ENCODE results near the gene CPVL. TPM values are rescaled to one million over a fixed set of nuclear protein-coding genes. Genes with fewer than 3 reads are reported as not detected.

The CPVL gene
- polyA plus RNA-seq, 10 donors, result 19.7 to 58.9 (median 27.1) TPM

DNA sequence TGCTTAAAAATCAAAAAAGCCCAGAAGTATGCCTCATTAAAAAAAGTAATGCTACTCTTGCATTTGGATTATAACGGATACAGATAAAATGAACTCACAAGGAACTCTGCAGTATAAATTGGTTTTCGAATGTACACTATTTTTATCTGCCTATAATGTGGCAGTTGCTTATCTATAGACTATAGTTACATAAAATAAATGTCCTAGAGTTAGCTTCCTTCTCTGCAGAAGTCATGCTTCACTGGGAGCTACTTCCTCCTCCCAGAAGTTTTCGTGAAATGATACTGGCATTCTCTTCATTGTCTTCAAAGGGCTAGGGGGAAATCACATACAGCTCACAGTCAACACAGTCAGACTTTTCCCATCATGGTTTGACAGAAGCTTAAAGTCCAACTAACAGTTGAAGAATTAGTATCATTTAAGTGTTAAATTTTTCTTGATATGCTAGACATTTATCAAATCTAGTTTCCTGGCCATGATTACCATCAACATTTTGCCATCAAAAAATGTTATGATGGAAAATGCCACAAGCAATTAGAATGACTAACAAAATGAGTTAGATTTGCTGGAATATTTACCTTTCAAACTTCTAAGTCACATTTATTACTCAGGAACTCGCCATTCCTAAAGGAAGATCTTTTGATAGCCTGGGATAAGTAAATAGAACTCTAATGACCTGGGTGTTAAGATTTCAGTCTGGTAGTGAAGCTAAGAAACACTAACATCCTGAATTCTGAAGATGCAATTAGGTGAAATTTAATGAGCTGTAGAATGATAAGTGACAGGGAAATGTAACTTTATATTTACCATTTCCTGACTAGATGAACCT is 100.9 kb downstream of the CPVL start:
- DNase-seq, result no peak

DNA sequence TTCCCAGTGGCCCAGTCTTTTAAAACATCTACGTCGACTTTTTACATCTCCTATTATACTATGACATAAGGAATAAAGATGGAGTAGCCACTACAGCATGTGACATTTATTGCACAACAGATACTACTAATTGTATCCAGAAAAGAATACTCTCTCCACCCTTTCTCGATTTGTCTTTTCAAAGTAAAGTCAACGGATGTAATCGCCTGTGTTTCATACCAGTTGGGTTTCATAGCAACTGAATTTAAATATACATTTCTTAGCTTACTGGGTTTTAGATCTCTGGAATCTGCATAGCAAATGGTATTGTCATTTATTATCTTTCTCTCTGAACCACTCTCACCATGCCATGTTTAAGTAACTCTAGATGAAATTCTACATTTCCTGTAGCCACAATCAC is 101.8 kb downstream of the CPVL start:
- DNase-seq, result peak in 2 of 3 donors; percentile 51 to 63

DNA sequence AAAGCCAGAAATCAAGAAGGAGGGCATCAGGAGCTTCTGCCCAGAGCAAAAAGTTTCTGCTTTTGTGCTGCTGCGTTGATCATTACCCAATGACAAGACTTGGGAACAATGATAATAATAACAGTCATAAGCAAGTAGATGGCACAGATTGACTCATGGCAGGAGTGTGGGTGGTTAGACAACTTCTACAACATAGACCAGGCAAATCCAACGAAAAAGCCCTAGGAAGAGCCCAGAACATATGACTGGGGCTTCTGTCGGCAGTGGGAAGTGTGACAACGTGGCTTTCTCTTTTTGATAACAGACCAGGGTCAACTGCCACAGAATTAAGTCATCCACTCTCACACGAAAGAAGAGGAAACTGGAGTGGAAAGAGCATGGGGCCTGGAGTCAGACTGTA is 102.8 kb downstream of the CPVL start:
- DNase-seq, result no peak

DNA sequence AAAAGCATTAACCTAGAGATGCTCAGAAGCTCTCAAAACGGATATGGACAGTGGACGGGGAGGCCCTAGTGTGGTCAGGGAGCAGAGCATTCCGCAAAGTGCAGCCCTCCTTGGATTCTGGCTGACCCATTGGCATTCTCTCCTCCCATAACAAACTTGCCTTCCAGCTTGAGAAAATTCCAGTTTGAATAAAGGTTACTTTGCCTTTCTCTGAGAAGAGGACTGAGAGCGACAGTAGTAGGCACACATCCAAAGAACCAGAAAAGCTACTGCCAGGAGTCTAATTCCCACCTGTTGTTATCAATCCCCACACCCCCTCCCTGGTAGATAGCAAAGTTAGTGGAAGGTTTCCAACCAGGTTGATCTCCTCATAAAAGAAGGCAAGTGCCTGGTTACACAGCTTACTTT is 103.5 kb downstream of the CPVL start:
- DNase-seq, result peak; percentile 38 to 68 (median 46)

DNA sequence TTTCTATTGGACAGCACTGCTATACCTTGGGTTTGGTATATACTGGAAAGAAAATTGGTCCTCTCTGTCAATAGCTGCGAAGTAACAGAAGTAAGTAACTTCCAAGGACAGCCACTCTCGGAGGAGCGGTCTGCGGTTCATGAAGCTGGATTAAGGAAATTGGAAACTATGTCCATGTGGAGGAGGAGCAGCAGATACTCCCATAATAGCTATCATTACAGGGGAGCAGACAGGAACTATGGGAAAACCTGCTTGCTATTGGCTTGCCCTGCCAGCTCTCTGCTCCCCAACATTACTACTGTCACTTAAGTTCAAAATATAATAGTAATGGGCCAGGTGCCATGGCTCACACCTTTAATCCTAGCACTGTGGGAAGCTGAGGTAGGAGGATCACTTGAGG is 104.3 kb downstream of the CPVL start:
- peak in 1 of 3 donors; percentile 32 for DNase-seq

DNA sequence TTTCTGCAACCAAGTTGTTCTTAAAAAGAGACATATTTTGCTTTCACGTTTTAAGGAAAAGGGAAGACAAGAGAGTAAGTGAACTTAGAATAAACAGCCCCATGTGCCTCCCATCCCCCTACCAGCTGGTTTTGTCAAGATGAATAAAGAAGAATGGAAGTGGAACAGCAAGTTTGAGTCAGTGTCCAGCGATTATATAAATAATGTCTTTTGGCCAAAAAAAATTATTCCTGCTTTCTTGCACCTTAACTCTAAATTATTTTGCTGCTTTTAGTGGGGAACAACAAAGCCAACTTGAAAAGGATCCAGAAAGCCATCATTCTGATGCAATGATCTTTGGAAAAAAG is 105.8 kb downstream of the CPVL start:
- DNase-seq, result peak; percentile 74 to 93 (median 82)

DNA sequence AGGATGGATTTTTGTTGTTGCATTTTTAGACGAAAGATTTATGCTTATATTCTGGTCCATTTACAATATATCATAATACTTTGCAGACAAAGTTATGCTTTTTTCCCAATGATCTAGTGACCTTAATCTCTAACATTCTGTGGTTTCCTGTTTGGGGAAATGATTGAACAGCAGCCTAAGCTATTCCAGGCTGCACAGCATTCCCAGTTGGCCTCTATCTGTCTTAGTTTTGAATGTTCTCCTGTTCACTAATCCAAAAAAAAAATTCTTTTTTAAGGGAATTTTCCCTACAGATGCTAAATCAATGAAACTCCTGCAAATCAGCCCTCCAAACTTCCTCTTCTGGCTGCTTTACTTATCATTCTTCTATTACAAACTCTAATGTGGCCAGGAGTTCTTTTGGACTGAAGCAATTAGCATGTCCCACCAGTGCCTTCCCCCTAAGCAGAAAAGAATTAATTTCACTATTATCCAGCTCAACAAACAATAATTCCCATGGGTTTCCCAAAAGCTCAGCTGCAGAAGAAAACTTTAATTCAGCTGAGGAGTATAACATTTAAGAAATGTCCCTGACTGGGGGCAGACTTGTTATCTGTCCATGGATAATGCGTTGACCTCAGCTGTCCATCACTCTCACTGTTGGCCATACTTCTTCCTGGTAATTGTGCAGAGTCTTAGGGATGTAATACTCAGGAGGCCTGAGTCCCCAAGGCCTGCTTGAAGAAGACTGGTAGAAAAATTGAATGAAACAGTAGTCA is 106.3 kb downstream of the CPVL start:
- DNase-seq, result peak; percentile 75 to 91 (median 79)

DNA sequence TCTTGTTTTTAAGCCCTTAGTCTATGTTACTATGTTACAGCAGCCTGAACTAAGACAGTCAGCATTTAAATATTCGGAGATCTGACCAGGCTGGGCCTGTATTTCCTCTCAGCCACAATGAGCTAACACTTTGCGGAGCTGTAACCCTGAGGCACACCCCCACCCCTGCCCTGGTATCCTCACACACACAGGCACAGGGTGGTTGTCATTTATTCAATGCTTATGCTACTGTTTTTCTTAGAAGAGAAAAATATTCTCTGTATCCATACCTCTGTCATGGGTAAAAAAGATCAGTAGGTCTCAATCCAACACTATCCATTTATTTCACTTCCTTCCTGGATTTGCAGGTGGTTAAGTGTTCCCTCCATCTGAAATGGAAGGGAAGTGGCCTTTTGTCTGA is 107.9 kb downstream of the CPVL start:
- no peak for DNase-seq

DNA sequence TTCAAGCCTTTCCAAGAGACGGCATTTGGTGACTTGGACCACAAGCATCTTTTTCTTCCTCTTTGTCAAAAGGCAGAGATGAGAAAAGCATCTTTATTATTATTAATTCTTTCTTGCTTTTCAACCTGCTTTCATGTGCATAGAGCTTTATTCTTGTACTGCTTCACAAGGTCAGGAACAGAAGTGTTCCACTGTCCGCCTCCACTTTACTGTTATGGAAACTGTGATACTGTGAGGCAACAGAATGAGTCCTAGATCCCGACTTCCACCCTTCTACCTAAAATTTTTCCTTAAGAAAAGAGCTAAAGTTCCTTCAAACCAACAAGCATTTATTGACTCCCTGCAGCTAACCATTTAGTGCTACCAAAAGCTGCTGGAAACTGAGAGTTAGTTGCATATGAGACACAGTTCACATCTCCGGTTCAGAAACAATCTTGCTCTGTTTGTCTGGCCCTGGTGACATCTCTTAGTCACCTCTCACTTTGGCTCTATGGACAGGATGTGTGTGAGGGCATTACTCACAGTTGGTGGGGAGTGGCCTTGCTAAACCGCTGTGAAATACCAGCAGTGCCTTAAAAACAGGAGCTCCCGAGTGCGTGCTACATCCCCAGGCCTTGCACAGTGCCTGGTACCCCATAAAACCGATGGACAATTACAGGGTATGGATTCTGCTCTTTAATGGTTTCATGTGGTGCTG is 111.1 kb downstream of the CPVL start:
- DNase-seq, result peak in 1 of 3 donors; percentile 46

DNA sequence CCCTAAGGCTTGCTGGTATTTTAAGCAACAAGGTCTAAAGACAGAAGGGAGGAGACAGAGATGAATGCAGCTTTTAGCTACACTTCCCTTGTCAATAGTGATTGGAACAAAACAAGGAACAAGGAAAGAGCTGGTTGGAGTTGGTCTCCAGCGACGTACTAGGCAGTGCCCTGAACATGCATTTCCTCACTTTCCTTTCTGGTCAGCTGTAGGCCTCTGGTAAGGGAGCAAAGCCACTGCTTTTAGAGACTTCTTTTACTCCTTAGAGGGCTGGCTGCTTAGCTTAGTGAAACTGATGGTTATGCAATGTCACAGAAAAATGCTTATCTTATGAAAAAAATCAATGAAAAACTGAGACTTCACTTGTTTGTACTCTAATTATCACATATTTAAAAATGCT is 112.8 kb downstream of the CPVL start:
- peak in 1 of 3 donors; percentile 26 for DNase-seq

DNA sequence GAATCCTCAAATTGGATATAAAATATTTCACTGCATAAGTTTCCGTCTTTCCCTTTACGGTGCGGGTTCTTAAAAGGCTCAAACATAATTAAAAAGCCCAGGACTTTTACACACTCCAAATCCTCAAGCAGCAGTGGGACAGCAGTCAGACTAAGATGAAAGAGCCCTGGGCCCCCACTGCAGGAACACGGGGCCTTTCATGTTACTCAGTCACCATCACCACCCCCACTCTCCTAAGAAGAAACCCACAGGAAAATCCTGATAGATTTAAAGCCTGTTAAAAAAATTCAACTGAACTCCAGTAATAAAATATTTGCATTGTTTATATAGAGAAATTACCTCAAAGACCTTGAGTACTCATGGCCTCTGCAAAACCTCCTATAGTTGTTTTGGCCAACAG is 114.2 kb downstream of the CPVL start:
- no peak for DNase-seq

DNA sequence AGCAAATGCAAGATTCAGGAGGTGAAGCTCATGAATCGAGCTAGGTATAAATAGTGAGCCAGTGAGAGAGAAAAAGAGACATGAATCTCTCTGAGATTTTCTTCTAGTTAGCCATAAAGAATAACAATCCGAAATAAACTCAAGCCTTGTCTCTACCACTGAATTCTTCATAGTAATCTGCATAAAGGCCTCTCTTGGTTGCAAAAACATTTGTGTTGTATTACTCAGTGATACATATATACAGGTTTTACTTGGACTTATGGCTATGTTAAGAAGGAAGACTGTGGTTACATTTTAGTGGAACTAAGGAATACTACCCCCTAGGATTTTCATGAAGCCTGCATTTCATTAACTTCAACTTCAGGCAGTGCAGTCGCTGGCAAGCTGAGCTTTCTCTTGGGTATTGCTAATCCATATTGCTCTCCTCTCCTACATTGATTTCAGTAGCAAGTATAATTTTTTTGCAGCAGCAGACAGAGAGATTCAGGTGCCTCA is 115.5 kb downstream of the CPVL start:
- DNase-seq, result no peak

DNA sequence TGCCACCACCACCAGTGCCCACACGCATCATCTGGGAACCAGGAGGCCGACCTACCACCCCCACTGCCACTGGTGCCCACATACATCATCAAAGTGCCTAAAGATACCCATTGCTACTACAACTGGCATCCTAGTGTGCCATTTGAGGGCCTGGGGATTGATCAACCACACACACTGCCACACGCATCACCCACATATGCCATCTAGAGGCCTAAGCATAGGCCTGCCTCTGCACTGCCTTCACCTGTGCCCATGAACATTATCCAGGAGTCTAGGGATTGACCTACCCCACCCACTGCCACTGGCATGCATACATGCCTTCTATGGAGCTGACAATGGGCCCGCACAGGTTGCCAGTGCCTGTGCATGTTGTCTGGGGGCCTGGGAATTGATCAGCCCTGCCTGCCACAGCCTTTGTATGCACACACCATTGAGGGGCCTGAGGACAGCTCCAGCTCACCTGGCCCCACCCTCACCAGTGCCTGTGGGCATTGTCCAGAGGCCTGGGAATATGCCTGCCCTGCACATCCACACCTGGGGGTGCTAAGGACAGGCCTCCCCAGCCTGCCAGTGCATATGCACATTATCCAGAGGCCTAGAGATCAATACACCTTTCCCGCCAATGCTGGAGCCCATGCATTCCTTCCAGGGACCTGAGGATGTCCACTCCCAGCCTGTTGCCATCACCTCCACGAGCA is 123.9 kb downstream of the CPVL start:
- DNase-seq, result no peak

DNA sequence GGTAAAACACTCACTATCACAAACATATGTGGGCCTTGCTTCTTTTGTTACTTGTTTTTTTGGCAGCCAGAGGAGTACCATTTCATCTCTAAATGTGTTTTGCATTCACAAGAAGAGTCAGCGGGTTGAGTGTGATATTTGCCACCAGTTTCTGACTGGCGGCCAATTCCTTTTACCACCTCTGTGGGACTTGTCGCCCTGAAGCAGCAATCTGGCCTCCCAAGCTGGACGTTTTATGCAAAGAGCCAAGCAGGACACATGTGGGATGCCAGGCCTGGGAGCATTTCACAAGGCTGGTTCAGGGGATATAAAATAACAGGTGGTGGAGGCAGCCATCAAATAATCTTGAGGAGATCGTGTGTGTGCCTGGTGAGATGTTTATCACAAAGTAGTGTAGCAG is 126.4 kb downstream of the CPVL start:
- DNase-seq, result no peak

DNA sequence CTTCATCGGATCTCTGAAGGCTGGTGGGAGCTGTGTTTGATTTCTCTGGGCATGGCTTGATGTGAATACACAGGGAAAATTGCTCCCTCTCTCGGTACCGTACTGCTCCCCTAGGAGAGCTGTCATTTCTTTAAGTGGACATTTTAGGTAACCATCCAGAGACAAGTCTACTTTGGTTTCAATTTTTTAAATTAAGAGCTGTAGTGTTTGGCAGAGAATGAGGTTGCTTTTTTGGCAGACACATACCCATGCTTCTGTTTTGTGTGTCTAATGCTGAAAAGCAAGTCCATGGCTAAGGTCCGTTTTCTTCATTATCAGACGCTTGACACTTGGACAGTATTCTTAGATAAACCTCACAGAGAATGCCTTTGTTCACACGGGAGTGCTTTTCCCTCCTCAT is 127.0 kb downstream of the CPVL start:
- DNase-seq, result peak in 1 of 3 donors; percentile 69

DNA sequence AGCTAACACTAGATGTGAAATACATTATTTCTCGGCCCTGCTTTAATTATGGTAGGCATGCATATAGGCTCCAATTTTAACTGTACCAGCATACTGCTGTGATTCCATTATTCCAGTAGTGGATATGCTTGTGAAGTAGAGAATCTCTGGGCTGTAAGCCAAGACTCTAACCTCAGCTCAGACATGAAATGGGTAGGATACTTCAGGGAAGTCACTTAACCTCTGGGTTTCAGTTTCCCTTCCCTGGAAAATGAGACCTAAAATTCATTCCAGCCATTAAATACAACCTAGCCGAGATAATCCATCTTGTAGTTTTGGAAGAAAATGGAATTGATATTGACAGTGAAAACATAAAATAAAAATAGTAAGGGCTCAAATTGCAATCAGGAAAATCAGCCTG is 128.6 kb downstream of the CPVL start:
- no peak for DNase-seq

DNA sequence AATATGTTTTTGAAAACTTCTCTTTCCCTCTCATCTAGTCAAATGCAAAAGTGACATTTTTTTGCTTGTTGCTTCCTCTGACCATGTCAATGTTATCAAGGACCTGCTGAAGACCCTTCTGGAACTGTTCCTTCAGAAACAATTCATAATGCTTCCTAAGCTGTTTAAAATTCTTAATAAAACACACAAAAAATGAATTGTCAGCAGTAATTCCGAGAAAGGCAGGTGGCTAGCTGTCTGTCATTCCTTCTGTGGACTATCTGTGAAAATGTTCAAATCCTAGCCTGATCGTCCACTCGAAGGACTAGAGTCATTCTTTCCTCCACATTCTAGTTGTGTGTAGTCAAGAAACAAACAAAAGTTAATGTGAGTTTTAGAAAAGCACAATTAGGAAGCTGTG is 131.6 kb downstream of the CPVL start:
- no peak for DNase-seq

DNA sequence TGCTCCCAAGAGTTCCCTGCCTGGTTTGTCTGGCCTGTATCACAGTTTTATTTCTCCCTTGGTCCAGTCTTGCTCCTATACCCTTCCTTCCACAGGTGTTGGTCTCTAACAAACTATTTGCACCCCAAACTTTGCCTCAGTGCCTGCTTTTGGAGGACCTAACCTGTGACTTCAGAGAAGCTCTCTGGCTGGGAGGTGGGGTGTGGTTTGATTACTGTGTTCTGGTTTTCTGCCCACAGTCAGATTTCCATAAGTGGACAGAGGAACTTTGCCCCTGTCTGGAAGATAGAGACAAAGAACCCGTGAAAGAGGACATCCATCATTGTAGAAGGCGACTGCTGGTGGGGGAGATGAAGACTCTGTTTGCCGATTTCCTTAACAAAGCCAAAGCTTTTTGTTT is 132.4 kb downstream of the CPVL start:
- DNase-seq, result no peak

DNA sequence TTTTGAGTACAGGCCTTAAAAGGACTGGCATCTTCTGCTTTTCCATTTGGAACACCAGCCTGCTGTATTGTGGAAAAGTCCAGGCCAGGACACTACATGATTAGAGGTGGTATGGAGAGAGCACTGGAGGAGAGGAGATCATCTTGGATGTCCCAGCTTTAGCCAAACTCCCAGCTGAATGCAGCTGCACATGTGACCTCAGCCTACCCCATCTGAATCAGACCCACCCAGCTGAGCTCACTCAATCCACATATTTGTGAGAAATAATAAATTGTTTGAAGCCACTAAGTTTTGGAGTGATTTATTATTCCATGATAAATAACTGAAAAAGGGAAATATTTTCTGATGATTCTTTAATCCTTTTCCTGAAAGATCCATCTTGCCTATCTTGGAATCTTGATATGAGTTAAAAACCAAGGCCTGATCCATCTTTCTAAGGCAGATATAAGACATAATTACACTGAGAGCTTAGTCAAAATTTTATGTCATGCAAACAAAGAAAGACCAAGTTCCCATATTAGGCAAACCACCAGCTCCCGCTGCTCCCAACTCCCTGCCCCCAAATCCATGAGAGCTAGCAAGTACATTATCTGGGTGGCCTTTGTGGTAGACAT is 133.1 kb downstream of the CPVL start:
- DNase-seq, result no peak

DNA sequence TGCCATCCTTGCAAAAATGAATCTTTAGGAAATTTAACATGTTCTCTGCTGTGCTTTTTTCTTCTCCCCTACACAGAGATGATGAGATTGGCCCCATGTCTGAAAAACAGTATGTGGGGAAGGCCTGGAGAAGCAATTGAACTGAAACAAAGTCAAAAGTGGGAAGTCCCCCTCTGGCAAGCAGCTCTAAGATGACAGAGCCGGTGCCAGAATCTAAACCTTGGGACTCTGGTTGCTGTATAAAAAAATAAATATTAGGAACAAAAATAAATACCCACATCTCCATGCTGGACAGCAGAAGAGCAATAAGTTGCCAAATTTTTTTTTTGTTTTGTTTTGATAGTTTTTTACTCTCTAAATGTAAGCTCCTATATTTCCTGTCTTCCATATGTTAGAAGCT is 136.4 kb downstream of the CPVL start:
- peak in 1 of 3 donors; percentile 62 for DNase-seq

DNA sequence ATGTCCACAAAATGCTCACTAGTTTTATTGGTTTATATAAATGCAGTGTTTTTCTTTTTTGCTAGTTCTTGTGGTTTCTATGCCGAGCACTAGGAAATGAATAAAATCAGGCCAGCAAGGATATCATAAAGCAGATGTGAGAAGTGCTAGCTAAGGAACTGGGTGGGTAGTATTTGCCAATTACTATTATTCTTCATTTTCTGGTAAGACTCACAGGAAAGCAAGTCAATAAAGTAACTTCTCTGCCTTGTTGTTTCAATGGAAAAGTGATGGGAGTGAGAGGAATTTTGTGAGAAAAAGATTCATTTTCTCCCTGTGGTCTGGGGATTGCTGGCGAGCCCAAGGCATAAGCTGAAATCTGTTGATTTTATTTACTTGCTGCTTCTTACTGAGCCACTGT is 137.7 kb downstream of the CPVL start:
- no peak for DNase-seq
